Measurements from ENCODE around the gene NOS1AP.

Gene NOS1AP

DNA sequence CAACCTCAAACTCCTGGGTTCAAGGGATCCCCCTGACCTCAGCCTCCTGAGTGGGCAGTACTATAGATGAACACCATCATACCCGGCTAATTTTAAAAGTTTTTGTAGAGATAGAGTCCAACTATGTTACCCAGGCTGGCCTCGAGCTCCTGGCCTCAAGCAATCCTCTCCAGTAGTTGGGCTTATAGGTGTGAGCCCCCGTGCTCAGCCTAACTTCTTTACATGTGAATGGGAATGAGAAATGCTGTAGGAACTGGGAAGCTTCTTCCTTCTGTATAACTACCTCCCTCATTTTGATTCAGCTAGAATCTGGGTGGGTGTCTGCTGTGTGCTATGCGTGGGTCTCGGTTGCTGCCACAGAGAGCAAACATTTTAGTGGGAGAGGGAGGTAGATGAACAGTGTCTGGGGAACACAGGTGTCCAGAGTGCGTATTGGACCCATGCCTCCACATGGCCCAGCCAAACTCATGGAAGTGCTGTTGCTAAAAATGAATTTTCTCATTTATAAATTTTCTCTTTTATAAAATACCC, 150.6 kb downstream of the NOS1AP start:
- no peak for DNase-seq (ENCODE audit: low read depth)

DNA sequence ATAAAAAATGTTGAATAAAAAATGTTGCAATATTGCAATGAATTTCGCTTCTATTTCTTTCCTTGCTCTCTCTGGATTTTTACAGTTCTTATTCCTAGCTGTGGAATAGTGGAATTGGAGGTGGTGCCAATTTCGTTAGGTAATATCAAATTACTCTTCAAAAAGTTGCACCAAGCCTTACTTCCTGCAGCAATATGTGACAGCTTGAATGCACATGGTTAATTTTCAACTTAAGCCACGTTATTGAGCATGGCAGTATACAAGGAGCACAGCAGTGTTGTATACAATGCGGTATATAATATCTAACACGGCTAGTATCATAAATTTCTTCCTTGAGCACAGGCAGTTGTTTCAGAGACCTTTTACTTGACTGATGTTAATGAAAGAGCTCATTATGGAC, 152.5 kb downstream of the NOS1AP start:
- no peak for DNase-seq (ENCODE audit: low read depth)

DNA sequence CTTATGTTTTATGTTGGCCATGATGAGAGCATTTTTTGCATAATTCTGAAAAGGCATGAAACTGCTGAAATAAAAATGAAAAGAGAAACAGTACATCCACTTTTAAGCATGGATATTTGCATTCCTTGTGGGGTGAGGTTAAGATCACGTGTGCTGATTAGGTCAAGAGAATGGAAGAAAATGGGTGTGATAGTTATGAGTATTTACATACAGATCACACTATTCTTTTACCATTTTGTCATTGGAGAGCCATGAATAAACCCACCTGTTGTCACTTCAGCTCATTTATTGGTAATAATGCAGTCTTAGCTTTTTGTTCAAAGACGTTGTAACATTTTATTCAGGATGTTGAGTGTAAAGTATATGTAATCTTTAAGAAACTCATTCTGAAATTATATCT, 153.2 kb downstream of the NOS1AP start:
- no peak for DNase-seq (ENCODE audit: low read depth)

DNA sequence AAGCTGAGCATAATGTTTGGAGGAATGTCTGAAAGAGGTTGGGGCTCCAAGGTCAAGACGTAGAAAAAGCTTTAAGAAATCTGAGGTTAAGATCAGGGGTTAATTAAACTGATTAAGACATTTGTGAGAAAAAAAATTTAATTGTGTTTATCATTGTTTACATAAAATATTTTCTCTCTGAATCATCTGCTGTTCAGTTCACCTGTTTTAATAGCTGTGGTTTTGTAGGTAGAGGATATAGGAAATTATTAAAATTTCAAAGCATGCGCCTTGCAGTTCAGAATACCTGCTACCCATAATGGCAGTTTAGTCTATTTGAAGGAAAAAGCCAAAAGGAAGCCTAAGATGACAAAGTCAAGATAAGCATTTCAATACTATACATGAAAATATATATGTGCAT, 154.0 kb downstream of the NOS1AP start:
- DNase-seq (ENCODE audit: low read depth) = no peak

DNA sequence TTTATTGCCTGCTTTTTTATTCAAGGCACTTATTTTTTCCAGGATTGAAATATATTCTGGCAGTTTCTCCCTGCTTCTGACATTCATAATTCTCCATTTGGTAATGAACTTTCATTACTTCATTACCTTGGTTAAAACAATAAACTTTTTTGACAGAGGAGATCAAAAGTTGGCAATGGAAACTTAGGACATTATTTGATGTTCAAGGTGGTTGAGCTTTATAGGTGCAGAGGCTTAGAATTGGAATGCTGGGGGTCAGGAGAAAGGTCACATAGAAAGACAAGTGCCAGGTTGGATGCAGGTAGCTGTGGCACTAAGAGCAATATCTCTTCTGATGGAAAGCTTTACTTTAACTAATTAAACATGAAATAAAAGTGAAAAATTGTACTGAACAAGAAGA, 154.8 kb downstream of the NOS1AP start:
- no peak for DNase-seq (ENCODE audit: low read depth)

DNA sequence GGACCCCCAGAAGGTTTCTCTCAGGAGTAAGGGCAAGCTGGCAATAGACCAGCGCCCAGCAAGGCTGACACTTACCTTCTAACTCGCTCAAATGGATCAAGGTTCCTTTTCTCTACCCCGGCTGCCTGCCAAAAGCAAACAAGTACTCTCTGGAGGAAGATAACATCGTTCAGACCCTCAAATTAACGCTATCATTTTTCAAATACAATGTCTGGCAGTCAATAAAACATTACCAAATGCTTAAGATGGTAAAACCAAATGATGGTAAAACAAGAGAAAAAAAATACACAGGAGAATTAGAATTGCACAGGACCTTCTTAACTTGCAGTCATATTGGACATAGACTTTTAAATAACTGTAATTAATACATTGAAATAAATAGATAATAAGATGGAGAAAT, 159.1 kb downstream of the NOS1AP start:
- no peak for DNase-seq (ENCODE audit: low read depth)

DNA sequence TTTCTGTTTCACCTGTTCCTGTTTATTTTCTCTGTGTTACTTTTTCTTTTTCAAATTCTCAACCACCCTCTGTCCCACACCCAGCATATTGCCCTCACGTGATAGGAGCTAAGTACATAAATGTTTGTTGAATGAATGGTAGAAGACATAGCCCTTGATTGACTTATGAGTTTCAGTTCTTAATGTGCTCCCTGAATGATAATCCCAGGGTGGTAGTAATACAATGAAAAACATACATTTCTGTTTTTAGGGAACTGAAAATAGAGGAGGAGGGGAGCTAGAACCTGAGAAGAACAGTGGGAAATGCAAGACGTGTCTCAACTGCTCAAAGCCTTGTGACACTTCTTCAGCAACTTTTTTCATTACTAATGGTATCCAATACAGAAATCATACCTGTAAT, 160.1 kb downstream of the NOS1AP start:
- no peak for DNase-seq (ENCODE audit: low read depth)

DNA sequence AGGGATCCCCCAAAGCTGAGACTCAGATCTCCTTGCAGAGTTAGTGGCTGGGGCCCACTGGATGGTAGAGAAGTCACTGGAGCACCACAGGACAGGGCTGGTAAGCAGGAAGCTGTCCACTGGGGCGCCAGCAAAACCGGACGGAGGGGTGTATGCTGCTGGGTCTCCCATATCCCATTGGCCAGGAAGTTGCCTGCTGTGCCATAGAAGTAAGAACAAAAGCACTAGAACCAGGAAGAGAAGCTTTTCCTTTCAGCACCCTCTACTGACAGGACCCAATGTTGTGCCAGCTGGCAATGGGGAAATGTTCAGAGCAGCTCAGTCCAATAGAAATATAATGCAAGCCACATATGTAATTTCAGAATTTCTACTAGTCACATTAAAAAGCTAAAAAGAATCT, 160.6 kb downstream of the NOS1AP start:
- DNase-seq (ENCODE audit: low read depth) = no peak

DNA sequence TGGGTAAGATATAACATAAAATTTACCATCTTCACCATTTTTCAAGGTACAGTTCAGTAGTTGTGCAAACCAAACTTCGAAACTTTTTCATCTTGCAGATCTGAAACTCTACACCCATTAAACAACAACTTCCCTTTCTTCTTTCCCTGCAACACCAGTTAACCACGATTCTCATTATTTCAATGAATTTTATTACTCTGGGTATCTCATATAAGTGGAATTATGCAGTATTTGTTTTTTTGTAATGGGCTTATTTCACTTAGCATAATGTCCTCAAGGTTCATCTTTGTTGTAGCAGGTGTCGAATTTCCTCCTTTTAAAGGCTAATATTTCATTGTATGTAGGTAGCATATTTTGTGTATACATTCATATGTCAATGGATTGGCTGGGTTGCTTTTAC, 161.0 kb downstream of the NOS1AP start:
- no peak for DNase-seq (ENCODE audit: low read depth)

DNA sequence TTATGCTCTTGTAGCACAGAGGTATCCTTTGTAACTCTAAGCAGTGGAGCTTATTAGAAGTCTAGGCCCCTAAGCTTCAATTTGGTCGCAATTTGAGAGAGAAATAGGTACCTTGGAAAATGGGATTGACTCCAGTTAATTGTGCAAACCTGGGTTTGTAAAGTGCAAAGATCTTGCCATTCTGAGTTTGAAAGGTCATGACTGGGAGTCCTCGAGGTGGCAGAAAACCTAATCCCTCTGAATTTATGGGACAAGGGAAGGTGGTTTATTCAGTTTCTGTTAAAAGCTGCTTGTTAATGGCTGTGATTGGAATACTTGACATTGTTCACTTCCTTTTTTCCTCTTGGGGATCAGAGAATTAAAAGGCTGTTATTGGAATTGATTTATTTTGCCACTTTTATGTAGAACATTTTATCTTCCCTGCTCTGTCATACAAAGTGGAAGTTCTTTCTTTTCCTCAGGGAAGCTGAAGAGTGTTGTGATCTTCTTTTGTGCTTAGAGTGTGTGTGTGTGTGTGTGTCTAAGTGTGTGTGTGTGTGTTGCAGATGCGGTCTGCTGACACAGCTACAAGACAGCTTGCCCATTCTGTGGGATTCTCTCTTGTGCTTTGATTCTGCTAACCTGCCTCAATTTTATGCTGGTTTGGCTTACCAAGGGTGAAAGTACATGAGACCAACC, 162.7 kb downstream of the NOS1AP start:
- DNase-seq (ENCODE audit: low read depth) = no peak

DNA sequence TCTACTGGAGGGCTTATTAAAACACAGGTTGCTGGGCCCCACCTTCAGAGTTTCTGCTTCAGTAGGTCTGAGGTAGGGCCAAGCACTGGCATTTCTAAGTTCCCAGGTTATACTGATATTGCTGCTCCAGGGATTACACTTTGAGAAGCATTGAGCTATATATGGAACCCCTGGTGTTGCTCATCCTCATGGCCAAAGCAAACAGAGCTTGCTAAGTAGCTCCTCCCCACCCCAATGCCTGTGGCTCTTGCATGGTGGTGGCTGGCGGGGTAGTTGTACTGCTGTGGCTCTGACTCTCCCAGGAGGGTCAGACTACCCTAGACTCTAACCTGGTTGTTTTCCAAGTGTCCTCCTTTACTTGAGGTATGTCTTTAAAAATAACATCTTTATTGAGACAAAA, 163.6 kb downstream of the NOS1AP start:
- no peak for DNase-seq (ENCODE audit: low read depth)

DNA sequence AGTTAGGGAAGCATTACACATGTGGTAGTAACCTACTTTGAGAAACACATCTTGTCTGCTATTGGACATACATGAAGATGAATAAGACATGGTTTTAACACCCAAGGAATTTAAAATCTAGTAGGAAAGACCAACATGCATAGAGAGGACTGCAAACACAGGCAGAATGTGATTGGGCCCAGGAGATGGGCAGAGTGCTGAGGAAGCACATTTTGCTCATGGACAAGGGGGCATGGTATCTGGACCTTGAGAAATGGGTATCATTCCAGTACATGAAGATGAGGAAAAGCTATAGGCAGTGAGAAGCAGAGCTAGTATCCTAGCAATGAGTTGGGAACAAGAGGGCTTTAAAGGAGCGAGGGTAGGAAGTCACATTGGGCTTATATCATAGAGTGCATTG, 164.4 kb downstream of the NOS1AP start:
- no peak for DNase-seq (ENCODE audit: low read depth)

DNA sequence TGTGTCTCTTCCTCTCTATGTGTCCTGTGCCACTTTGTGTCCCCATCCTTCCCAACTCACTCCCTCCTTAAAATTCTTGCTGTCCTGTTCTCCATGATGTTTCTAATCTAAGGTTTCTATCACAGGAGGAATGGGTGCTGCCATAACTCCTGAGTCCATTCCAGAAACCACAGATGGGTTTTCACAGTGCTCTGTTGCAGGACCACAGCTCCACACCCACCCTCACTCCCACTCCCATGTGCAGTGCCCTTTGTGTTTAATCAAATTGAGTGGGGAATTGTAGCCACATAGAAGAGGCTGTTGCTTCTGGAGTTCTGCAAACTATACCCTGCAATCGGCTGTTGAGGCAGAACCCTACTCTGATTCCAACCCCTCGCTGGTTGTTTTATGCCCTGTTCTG, 165.1 kb downstream of the NOS1AP start:
- no peak for DNase-seq (ENCODE audit: low read depth)

DNA sequence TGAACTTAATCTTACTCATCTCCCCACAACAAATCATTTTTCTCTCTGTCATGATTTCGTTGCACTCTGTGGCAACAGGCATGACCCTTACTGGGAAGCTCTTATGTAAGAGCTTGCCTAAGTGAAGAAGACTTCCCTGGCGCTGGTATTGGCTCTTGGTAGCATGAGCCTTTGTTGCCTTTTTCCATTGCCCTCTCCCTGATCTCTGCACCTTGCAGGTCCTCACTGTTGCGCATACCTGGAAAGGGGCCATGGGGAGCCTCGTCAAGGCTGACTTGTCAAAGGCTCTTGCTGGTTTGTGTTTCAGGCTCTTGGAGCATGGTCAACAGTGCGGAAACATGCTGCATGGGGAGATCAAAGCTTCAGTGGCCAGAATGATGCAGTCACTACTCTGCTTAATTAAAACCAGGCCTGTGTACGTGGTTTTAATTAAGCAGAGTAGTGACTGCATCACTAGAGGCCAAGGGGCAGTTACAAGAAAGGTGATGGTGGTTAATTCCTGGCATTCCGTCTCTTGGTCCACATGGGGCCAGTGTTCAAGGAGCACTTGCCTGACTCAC, 165.8 kb downstream of the NOS1AP start:
- no peak for DNase-seq (ENCODE audit: low read depth)

DNA sequence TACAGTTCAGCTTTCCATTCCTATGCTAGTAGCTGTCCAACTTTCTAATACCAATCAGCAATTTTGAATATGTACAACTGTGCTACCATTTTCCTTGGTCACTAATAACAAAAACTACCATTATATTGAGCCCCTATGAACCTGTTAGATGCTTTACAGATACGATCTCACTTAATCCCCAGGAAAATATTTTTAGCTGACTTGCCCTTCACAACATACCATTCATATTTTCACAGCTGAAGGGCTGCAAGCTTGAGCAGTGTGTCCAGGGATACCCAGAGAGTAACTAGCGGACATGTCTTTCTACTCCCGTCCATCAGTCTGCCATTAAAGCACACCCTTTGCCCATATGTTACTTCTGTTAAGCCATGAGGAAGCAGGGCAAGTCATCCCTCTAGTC, 166.7 kb downstream of the NOS1AP start:
- no peak for DNase-seq (ENCODE audit: low read depth)

DNA sequence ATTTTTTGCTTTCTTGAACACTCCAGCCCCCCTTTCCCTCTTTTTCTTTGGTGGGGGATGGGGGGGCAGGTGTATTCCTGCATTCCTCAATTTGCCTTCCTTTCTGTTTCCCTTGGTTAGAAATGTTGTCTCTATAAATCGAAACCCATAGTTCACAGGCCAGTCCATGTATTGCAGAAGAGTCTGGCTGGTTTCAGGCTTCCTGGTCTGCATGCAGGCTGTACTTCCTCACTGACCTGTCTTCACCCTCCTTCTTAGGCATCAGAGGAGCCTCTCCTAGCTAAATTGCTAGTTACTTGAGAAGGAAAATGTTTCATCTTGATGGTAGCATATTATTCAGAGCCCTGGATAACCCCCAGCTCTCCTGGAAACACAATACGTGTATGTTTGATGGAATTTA, 167.1 kb downstream of the NOS1AP start:
- DNase-seq (ENCODE audit: low read depth) = no peak

DNA sequence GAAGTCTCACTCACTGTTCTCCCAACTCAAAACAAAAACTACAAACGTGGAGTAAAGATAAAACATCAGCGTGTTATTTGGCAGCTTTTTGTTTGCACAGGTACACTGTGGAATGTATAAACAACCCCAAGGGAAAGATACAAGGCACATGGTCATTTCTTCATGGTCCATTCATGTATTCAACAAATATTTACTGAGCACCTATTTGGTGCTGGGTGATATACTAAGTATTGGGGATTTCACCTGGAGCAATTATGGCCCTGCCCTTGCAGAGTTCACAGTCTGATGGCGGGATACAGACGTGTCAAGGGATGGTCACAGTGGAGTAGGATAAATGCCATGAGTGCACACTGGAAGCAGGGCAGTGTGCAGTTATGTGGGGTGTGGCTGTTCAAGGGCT, 171.1 kb downstream of the NOS1AP start:
- DNase-seq (ENCODE audit: low read depth) = no peak

DNA sequence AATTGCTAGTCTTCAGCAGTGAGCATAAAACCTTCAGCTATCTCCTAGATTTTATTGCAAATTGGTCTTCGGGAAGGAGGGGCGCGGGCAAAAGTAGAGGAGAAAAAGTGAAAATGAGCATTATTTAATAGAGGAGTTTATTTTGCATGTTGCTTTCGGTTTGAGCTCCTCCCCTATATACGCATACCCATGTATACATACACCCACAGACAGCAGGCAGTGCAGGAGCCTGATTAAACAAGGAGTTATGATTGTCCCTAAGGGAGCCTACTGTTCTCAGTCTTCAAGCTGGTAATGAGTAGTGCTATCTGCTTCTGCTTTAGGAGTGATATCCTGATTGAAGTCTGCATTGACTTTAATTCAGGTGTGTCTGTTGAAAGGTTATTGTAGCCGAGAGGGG, 173.3 kb downstream of the NOS1AP start:
- DNase-seq (ENCODE audit: low read depth) = no peak

DNA sequence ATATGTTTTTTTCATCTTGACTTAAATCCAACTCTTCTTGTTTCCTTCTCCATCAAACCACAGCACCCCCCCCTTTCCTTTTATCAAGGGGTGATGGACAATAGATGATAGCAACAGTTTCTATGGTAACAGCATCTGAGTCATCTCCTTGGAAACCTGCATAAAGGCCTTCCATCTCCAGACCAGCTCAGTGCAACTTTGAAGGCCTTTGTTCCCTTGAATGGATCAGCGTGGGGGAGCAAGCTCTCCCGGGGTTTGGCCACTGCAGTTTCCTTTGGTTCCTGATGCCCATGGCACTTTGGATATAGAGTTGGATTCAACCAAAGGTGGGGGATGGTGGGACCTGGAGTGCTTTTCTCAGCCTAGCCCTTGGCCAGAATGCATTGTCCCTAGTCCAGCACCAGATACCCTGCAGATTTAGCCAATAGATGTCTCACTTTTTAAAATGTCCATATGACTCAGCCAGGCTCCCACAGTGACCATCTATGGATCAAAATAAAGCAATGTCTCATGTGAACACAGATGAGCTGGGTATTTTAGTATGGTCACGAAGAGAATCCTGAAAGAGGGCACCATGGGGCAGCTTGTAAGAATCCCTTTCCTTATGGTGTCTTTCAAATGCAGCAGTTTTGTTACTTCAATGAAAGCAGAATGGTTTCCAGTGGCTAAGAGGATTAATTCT, 179.5 kb downstream of the NOS1AP start:
- DNase-seq (ENCODE audit: low read depth) = no peak

DNA sequence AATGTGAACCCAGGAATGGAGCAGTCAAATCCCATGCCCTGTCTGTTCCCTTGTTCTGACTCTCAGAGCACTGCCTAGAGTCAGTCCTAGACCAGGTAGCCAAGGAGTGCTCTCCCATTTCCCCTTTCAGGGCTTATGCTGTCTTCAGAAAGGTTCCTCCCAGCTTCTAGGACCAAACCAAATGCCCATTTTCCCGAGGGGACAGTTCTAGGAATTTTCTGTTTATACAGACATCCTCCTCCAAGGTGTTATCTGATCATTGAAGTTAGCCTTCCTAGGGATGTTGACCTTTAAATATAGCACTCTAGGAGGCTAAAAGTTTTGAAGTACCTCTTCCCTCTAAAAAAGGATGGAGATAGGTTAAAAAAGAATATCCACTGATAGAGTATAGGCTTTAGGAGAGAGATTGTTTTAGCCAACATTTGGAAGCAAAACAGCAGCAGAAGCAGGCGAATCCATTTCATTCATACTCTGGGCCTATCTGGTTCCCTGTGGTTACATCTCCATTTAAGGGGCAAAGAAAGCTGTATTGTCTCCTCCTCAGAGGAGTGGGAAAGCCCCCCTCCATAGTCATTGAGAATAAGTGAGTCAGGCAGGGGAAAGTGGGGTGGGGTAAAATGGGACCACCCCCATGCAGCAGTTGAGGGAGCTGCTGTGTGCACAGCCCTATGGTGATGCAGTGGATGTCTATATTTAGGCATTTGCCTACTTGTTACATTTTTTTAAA, 180.7 kb downstream of the NOS1AP start:
- no peak for DNase-seq (ENCODE audit: low read depth)

DNA sequence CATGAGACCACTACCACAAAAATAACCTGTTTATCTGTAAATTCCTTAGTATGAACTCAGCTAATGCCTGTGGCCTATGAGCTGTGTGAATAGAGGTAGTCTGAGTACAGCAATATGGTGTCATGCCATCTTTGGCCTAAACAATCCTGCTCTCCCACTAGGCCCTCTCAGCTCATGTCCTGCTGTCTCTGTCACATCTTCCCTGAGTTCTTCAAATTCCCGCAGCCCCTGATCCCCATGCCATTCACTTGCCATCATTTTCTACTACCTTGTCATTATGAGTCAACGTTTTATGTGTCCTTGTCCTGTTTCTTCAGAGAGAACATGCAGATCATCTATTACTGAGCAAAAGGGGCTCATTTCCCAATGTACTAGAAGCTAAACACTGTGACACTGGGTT, 181.6 kb downstream of the NOS1AP start:
- DNase-seq (ENCODE audit: low read depth) = no peak

DNA sequence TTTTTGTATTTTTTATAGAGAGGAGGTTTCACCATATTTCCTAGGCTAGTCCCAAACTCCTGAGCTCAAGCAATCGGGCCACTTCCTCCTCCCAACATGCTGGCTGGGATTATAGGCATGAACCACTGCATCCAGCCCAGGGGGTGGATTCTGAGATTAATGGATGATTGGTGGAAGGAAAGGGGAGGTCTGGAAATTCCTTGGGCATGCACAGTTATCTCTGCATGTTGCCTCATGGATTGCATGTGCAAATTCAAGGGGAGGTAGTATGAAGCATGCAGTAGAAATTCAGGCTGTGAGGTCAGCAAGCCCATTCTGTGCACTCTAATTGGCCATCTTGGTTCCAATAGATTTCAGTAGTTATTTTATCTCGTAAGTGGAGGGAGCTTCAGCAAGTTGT, 182.7 kb downstream of the NOS1AP start:
- no peak for DNase-seq (ENCODE audit: low read depth)

DNA sequence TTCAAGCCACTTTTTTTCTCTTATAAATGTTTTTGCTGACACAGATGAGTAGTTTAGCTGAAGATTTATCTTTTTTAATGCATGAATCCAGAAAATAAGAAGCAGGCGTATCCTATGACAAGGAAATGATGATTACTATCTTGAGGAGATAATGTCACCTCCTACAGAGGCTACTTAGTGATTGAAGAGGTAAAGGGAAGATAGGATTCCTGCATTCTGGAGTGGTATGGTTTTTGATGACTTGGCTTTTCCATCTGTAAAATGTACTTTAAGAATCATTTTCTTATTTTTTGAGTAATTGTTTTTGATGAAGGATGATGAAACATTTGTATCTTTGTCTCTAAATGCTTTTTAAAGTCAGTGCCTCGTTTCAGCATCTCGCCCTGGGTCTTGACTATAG, 184.3 kb downstream of the NOS1AP start:
- DNase-seq (ENCODE audit: low read depth) = no peak
